Karpas-422 (cell line): ENCODE results near the gene LSM7. TPM values are rescaled to one million over a fixed set of nuclear protein-coding genes. Genes with fewer than 3 reads are reported as not detected.
A peak's percentile ranks its signal among the peaks of the same experiment; 100 is the strongest.

Experiments
- DNase-seq: peaks from one replicate; pipeline ENCODE4 v3.0.0-alpha.2; 2015
- H2AFZ ChIP-seq: fragments of 200-600 bp; sonication (generic); 2 replicates; pipeline ENCODE4 v1.6.1; 2014; ENCODE audit warnings: antibody characterized with exemption, low read length, mixed read lengths
- H3K27ac ChIP-seq: fragments of 200-600 bp; sonication (generic); 2 replicates; pipeline ENCODE4 v1.5.1; 2014; ENCODE audit warnings: mild to moderate bottlenecking, low read length, moderate library complexity
- H3K27me3 ChIP-seq: fragments of 200-600 bp; sonication (generic); 2 replicates; pipeline ENCODE4 v1.6.1; 2014; ENCODE audit warnings: low read length, mixed read lengths
- H3K36me3 ChIP-seq: fragments of 200-600 bp; sonication (generic); 2 replicates; pipeline ENCODE4 v1.6.1; 2014; ENCODE audit warnings: low read length, mixed read lengths; ENCODE audit not compliant: insufficient read depth
- H3K4me1 ChIP-seq: fragments of 200-600 bp; sonication (generic); 2 replicates; pipeline ENCODE4 v1.6.1; 2014; ENCODE audit warnings: mild to moderate bottlenecking, low read length, mixed read lengths
- H3K4me2 ChIP-seq: fragments of 200-600 bp; sonication (generic); 2 replicates; pipeline ENCODE4 v1.6.1; 2014; ENCODE audit warnings: low read length, low read depth, mild to moderate bottlenecking; ENCODE audit not compliant: poor library complexity, severe bottlenecking
- H3K4me3 ChIP-seq: fragments of 200-600 bp; sonication (generic); 2 replicates; pipeline ENCODE4 v1.5.1; 2014; ENCODE audit warnings: mild to moderate bottlenecking, antibody characterized with exemption, low read length, mixed read lengths
- H3K79me2 ChIP-seq: fragments of 200-600 bp; sonication (generic); 2 replicates; pipeline ENCODE4 v1.6.1; 2014; ENCODE audit warnings: mild to moderate bottlenecking, low read length, mixed read lengths
- H3K9ac ChIP-seq: fragments of 200-600 bp; sonication (generic); 2 replicates; pipeline ENCODE4 v1.6.0; 2014; ENCODE audit warnings: low read length
- H3K9me2 ChIP-seq: fragments of 200-600 bp; sonication (generic), shearing (Covaris generic); replicated peaks from 2 replicates; pipeline ENCODE4 v1.6.0; 2014; ENCODE audit warnings: mild to moderate bottlenecking, low read length, moderate library complexity; ENCODE audit not compliant: insufficient read depth
- H3K9me3 ChIP-seq: fragments of 300-700, 200-600 bp; sonication (generic); 2 replicates; pipeline ENCODE4 v1.6.1; 2014; ENCODE audit warnings: low read length, mixed read lengths
- H4K20me1 ChIP-seq: fragments of 200-600 bp; sonication (generic); 2 replicates; pipeline ENCODE4 v1.6.1; 2014; ENCODE audit warnings: mild to moderate bottlenecking, antibody characterized with exemption, low read length, low read depth; ENCODE audit not compliant: insufficient read depth
- total RNA-seq: library from RNA; depleted of rRNA; stranded (reverse); fragments of >200 nt; shearing (Covaris generic); gene quantifications from 2 replicates; pipeline ENCODE4 v1.2.3, GENCODE V29; 2014; ENCODE audit warnings: low replicate concordance

The LSM7 gene
- total RNA-seq, 1 experiment from 2014 or later: 140 TPM

DNA sequence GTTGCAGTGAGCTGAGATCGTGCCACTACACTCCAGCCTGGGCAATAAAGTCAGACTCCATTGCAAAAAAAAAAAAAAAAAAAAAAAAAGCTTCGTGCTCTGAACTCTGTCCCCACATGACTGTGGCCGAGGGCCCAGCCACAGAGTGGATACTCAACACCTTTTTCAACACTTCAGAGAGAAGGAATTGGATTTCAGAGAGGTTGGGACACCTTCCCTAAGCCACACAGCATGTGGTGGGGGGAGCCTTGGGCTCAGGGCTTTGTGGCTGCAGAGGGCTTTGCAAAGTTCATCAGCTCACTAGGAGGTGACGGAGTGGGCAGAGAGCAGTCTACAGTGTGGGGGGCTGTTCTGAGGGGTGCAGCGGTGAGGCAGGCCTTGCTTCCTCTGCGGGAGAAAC is 9.5 kb downstream of the LSM7 start:
- Histone ChIP-seq H3K4me1 (peaks cover 13% of the 10 kb centered on the region; the same call in 1 of the 2 replicates), H3K9ac (no peak overlapping the region)

DNA sequence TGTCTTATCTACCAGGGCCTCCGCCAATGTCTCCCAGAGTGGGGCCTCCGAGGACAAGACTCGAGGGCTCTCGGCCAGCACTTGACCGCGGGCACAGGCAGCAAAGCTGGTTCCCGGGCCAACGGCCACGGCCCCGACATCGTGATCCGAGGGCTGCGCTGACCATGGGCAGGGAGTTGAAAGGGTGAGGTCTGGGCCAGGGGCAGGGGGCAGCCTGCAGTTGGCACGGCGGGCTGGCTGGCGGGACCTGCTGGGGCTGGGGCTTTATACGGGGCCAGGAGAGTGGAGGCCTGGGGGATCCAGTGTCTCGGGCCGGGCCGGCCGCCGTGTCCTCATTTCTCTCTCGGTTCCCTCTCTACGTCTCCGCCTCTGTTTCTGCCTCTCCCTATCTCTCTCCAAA is 10.6 kb downstream of the LSM7 start:
- Histone ChIP-seq H4K20me1 (peaks cover 4% of the 10 kb centered on the region; the same call in 1 of the 2 replicates), H3K27ac (no peak overlapping the region), H3K4me2 (no peak overlapping the region), H3K4me3 (no peak overlapping the region), H3K9me2 (no peaks in the 10 kb centered on the region), H3K4me1 (peaks cover 13% of the 10 kb centered on the region; the same call in 1 of the 2 replicates), H2AFZ (no peak overlapping the region), H3K9ac (no peak overlapping the region), H3K79me2 (no peaks in the 10 kb centered on the region), H3K36me3 (no peaks in the 10 kb centered on the region), H3K27me3 (no peaks in the 10 kb centered on the region), H3K9me3 (peaks cover 11% of the 10 kb centered on the region)
- DNase-seq: no peak

More for the DNA sequence above, 9.5 kb downstream of the LSM7 start:
- H3K9me3 ChIP-seq: peaks cover 11% of the 10 kb centered on the region
- no peak overlapping the region for H3K27ac ChIP-seq
- H4K20me1 ChIP-seq: peaks cover 4% of the 10 kb centered on the region; the same call in 1 of the 2 replicates
- no peaks in the 10 kb centered on the region for H3K79me2 ChIP-seq
- H3K27me3 ChIP-seq: no peaks in the 10 kb centered on the region
- no peak for DNase-seq
- H3K9me2 ChIP-seq: no peaks in the 10 kb centered on the region
- no peak overlapping the region for H2AFZ ChIP-seq
- H3K4me3 ChIP-seq: no peak overlapping the region
- no peak overlapping the region for H3K4me2 ChIP-seq
- H3K36me3 ChIP-seq: no peaks in the 10 kb centered on the region

DNA sequence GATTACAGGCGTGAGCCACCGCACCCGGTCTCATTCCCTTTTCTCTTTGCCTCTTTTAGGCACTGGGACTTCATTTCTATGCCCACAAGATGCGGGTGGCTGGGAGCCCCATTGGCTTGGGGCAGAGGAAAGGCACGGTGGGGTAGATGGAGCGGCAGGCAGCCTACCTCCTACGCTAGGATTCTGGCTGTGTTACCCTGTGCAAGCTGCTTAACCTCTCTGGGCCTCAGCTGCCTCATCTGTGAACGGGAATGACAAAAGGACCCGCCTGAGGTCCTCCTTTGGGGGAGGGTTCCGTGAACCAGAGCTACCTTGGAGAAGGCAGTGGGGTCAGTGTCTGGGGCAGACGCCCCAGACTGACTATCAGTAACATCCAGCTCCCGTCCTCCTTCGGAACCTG is 11.1 kb downstream of the LSM7 start:
- H2AFZ ChIP-seq: no peak overlapping the region
- peaks cover 4% of the 10 kb centered on the region; the same call in 1 of the 2 replicates for H4K20me1 ChIP-seq
- no peaks in the 10 kb centered on the region for H3K36me3 ChIP-seq
- H3K4me3 ChIP-seq: no peak overlapping the region
- H3K4me2 ChIP-seq: no peak overlapping the region
- H3K4me1 ChIP-seq: peaks cover 13% of the 10 kb centered on the region; the same call in 1 of the 2 replicates
- H3K79me2 ChIP-seq: no peaks in the 10 kb centered on the region
- DNase-seq: no peak
- H3K9me3 ChIP-seq: peaks cover 11% of the 10 kb centered on the region
- H3K27ac ChIP-seq: no peak overlapping the region
- no peaks in the 10 kb centered on the region for H3K27me3 ChIP-seq
- no peaks in the 10 kb centered on the region for H3K9me2 ChIP-seq
- no peak overlapping the region for H3K9ac ChIP-seq

DNA sequence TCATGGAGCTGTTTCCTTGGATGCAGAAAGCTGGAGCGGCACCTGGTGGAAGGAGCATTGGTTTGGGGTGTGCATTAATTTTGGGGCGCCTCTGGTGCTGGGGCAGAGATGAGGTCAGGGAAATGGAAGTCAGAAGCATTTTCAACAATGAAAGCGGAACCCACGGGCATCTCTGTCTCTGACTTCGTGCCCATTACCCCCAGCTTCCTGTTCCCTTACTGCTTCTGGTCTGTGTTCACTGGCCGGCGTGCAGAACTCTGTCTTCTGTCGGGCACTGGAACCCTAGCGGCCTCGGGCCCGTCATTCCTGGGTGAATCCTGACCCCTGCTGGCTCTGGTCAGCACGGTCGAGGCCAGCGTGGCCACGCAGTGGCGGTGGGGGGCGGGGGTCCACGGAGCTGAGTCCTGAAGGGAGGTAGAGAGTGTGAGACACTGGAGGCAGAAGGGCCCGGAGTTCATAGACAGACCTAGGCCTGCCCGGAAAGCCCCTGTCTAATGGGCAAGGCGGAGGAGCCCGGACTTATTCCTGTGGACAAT is 12.5 kb downstream of the LSM7 start:
- H3K27ac ChIP-seq: no peak overlapping the region
- H3K79me2 ChIP-seq: no peaks in the 10 kb centered on the region
- no peak overlapping the region for H2AFZ ChIP-seq
- H3K9ac ChIP-seq: no peak overlapping the region
- H3K4me3 ChIP-seq: no peak overlapping the region
- no peaks in the 10 kb centered on the region; the same call in 1 of the 2 replicates for H4K20me1 ChIP-seq
- peak; percentile 66 for DNase-seq
- no peak overlapping the region for H3K4me2 ChIP-seq
- H3K9me3 ChIP-seq: peaks cover 11% of the 10 kb centered on the region
- no peaks in the 10 kb centered on the region for H3K9me2 ChIP-seq
- no peaks in the 10 kb centered on the region for H3K36me3 ChIP-seq
- peaks cover 13% of the 10 kb centered on the region; the same call in 1 of the 2 replicates for H3K4me1 ChIP-seq
- no peaks in the 10 kb centered on the region for H3K27me3 ChIP-seq

DNA sequence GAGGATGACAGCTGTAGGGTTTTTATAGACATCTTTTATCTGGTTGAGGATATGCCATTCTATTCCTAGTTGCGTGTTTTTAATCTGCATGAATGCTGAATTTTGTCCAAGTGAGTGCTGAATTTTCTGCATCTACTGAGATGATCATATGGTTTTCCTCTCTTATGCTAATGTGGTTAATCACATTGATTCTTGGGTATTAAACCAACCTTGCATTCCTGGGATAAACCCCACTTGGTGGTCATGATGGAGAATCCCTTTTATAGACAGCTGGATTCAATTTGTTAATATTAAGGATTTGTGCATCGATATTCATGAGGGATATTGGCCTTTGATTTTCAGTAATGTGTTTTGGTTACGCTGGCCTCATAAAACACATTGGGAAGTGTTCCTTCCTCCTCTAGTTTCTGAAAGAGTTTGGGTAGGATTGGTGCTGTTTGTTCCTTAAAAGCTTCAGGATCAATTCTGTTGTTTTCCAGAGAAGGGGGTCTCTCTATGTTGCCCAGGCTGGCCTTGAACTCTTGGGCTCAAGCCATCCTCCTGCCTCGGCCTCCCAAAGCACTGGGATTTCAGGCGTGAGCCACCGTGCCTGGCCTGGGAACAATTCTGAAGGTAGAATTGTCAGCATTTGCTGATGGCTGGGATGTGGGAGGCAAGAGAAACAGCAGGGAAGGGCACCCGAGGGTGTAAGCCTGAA is 13.1 kb downstream of the LSM7 start:
- no peak overlapping the region for H2AFZ ChIP-seq

DNA sequence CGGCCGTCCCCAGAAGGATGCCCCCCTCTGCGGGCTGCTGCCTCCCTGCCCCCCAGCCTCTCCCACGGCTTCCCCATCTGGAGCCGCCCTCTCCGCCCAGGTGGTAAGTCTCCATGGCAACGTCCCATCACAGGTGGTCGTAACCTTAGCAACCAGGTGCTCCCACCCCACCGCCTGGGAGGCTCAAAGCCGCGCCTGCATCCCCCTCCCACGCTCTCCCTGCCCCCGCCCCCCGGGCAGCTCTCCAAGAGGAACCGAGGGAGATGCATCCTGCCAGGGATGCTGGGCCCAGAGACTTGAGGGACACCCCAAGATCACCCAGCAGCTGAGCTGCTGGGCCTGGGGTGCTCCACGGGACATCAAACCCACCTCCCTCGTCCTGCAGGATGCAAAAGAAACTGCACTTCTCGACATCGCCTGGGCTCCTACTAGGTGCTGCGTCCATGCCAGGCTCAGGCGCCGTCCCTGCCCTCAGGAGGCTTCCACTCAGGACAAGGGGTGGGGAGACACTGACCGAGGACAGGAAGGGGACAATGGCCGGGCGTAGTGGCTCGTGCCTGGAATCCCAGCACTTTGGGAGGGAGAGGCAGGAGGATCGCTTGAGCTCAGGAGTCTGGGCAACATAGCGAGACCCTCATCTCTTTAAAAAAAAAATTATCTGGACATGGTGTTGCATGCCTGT is 15.4 kb downstream of the LSM7 start:
- H3K9me3 ChIP-seq: peaks cover 11% of the 10 kb centered on the region
- H3K9me2 ChIP-seq: no peaks in the 10 kb centered on the region
- no peak overlapping the region for H3K4me3 ChIP-seq
- no peaks in the 10 kb centered on the region for H3K36me3 ChIP-seq
- H3K27me3 ChIP-seq: no peaks in the 10 kb centered on the region
- H4K20me1 ChIP-seq: no peaks in the 10 kb centered on the region
- H3K9ac ChIP-seq: no peak overlapping the region
- H3K27ac ChIP-seq: no peak overlapping the region
- no peaks in the 10 kb centered on the region for H3K4me1 ChIP-seq
- H3K79me2 ChIP-seq: no peaks in the 10 kb centered on the region
- no peak overlapping the region for H2AFZ ChIP-seq
- H3K4me2 ChIP-seq: no peak overlapping the region
- DNase-seq: no peak

More for the DNA sequence above, 13.1 kb downstream of the LSM7 start:
- Histone ChIP-seq H3K27me3 (no peaks in the 10 kb centered on the region), H3K4me1 (peaks cover 13% of the 10 kb centered on the region; the same call in 1 of the 2 replicates), H3K9ac (no peak overlapping the region), H3K27ac (no peak overlapping the region), H3K79me2 (no peaks in the 10 kb centered on the region), H3K4me3 (no peak overlapping the region), H3K9me3 (peaks cover 11% of the 10 kb centered on the region), H4K20me1 (no peaks in the 10 kb centered on the region; the same call in 1 of the 2 replicates), H3K36me3 (no peaks in the 10 kb centered on the region), H3K4me2 (no peak overlapping the region), H3K9me2 (no peaks in the 10 kb centered on the region)
- DNase-seq: no peak

DNA sequence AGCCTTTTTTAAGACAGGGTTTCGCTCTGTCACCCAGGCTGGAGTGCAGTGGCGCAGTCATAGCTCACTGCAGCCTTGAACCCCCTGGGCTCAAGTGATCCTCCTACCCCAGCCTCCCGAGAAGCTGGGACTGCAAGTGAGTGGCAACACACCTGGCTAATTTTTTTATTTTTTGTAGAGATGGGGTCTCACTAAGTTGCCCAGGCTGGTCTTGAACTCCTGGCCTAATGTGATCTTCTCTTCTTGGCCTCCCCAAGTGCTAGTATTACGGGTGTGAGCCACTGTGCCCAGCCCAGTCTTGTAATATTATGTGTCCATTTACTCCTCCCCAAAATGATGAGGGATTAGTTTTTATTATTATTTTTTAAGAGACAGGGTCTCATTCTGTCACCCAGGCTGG is 17.3 kb downstream of the LSM7 start:
- no peaks in the 10 kb centered on the region for H3K9me2 ChIP-seq
- no peaks in the 10 kb centered on the region for H3K36me3 ChIP-seq
- H3K9me3 ChIP-seq: peaks cover 11% of the 10 kb centered on the region
- no peaks in the 10 kb centered on the region for H3K27me3 ChIP-seq
- H3K4me2 ChIP-seq: no peak overlapping the region
- no peaks in the 10 kb centered on the region for H4K20me1 ChIP-seq
- no peaks in the 10 kb centered on the region for H3K4me1 ChIP-seq
- no peak for DNase-seq
- no peaks in the 10 kb centered on the region for H3K79me2 ChIP-seq
- H3K9ac ChIP-seq: no peak overlapping the region
- H3K4me3 ChIP-seq: no peak overlapping the region
- H3K27ac ChIP-seq: no peak overlapping the region
- no peak overlapping the region for H2AFZ ChIP-seq

DNA sequence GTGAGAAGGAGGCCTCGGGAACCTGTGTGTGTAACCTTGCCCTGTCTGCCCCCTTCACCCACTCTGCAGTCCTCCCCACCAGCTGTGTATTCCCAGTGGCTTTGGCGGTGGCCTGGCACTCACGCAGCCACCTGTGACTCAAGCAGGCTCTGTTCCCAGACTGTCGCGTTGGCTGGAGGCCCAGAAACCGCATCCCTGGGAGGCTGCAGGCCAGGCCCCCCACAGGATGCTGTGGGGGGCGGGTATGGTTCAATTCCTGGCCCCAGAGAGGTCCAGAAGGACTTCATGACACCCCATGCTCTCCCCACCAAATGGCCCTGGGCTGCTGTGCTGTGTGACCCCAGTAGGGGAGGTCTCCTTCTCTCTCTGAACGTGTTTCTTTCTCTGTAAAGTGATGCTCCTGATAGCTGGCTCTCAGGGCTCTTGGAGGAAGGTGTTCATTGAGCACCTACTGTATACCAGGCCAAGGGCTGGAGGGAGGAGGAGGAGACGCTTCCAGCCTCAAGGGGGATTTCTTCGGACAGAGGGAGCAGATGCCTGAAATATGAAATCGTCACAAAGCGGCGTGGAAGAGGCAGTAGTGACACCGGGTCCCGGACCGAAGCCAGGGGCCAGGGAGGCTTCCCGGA is 18.5 kb downstream of the LSM7 start:
- no peaks in the 10 kb centered on the region for H3K27me3 ChIP-seq
- H2AFZ ChIP-seq: no peak overlapping the region
- DNase-seq: no peak
- no peak overlapping the region for H3K4me3 ChIP-seq
- no peak overlapping the region for H3K27ac ChIP-seq
- no peak overlapping the region for H3K9ac ChIP-seq
- no peak overlapping the region for H3K4me2 ChIP-seq
- H3K79me2 ChIP-seq: no peaks in the 10 kb centered on the region
- H3K36me3 ChIP-seq: no peaks in the 10 kb centered on the region
- H3K9me3 ChIP-seq: peaks cover 3% of the 10 kb centered on the region
- H3K9me2 ChIP-seq: no peaks in the 10 kb centered on the region
- H3K4me1 ChIP-seq: no peaks in the 10 kb centered on the region
- no peaks in the 10 kb centered on the region for H4K20me1 ChIP-seq
